HG03025 (cell line): Measurements from ENCODE around the gene C13orf42.

ENCODE experiments used
- ATAC-seq: cut with Tn5 transposase; IDR thresholded peaks from one replicate; pipeline ENCODE4 v1.9.1; 2021; ENCODE audit warnings: mild to moderate bottlenecking, moderate library complexity; ENCODE audit not compliant: unreplicated experiment, low FRiP score

The C13orf42 gene

DNA sequence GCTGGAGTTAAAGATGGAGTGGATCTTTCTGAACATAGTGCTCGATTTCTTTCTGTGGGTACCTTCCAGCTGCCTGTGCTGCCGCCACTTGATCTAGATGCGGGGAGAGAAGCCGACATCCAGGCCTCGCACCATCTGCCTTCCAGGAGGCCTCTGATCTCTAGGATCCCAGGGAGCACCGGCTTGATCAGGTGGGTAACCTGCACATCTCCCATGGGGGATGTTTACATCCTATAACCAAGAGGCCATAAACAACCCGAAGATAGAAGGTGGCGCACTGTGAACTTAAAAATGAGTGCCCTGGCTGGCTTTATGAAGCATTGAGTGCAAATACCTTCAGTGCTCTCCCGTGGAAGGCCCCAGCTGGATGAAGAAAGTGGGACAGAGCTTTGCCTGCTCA lies at the start of gene C13orf42:
Gene C13orf42, minus strand, starts transcription at position 101 of the 400 bp plus-strand sequence. Its CDS starts 65 bp downstream, at position 36.
- ATAC-seq = no peak

DNA sequence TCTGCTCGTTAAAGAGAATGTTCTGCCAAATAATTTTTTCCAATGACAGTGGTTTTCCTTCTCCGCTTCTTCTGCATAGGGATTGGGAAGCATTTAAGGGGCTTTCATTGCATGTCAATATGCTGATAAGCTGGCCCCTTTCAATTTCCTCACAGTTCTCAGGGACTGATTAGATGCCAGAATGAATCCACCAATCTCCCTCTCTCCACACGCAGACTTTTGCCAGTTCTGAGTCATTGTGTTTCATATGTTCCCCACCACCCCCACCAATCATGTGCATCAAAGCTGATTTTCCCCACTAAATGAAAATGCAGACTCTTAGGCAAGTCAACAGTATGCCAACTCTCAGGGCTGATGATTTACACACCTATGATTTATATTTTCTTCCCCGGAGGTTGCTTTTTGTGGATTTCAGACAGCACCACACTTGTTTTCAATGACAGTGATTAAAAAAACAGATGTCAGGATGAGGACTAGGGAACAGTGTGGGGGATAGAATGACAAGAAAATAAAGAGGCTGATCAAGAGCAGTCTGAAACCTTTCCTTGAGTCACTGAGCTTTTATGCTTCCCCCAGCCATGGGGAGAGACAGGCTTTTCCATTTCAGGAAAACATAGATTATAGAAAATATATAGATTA lies 47.9 kb upstream of the C13orf42 start:
- ATAC-seq = no peak

DNA sequence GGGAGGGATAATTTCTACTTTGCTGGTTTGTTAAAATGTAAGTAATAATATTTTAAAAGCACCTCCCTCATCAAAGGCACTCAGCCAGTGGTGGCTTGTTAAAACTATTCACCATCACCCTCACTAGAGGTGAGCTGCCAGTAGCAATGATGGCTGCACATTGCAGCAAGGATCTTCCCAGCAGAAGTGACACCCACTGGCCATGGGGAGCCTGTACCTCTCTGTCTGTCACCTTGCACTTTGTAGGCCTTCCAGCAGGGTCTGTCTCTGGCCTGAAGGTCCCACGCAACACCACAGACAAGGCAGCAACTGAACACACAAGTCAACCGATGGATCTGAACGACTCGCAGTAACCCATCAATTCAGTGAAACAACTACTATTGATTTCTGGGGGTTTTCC lies 47.3 kb upstream of the C13orf42 start:
- ATAC-seq = no peak

DNA sequence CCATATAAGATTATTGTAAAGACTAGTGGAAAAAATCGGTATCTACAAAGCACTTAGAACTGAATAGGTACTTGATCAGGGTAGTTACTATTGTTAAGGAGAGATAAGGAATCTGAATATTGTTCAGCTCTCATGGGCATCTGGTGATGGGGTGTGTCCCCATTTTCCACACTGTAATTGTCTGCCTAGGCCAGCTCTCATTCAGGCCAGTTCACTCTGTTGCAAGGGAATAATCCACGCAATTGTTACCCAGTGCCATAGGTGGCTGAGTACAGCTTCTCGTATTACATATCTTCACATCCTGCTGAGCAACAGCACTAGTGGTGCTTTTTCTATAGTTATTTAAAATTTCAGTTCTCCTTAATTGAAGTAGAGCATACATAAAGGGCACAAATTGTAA lies 45.6 kb upstream of the C13orf42 start:
- ATAC-seq = no peak

- no peak for ATAC-seq
Measured at GRCh38 chr13:51155776-51156515, 44.9 kb upstream of the C13orf42 start.

DNA sequence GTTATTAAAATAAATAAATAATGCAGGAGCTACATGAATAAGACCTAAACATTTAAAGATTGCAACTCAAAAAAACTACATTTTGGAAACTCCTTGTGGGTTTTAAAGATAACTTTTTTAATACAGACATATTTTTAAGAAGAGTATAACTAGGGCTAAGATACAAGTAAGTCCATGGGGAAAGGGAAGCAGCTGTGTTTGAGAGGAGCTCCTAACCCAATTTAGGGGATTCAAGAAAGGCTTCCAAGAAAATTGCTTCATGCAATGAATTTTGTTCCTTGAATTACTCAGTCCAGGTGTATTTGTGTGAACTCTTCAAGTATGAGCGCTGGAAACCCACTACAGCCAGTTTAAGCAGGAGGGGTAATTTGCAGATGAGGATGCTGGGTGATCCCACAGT lies 44.1 kb upstream of the C13orf42 start:
- ATAC-seq = no peak

DNA sequence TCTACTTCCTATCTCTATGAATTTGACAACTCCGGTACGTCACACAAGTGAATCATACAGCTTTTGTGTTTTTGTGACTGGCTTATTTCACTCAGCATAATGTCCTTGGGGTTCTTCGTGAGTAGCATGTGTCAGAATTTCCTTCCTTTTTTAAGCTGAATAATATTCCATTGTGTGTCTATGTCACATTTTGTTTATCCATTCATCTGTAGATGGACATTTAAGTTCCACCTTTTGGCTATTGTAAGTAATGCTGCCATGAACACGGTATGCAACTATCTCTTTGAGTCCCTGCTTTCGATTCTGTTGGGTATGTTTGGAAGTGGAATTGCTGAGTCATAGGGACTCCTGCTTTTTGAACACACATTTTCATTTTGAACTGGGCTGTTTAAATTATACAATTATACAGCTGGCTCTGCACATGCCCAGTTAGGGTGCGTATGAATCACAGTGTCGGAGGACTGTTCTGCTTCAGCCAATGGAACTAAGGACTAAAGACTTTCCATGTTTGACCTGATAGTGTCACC lies 43.0 kb upstream of the C13orf42 start:
- no peak for ATAC-seq

DNA sequence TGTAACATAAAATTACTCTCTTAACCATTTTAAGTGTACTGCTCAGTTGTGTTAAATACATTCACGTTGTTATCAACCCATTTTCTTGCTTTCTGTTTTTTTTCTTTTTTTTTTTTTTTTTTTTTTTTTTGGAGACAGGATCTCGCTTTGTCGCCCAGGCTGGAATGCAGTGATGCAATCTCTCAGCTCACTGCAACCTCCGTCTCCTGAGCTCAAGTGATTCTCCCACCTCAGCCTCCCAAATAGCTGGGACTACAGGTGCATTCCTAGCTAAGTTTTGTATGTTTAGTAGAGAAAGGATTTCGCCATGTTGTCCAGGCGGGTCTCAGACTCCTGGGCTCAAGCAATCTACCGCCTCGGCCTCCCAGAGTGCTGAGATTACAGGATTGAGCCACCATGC lies 42.5 kb upstream of the C13orf42 start:
- ATAC-seq = no peak

- ATAC-seq = no peak
Measured at GRCh38 chr13:51152701-51153100, 41.6 kb upstream of the C13orf42 start.

DNA sequence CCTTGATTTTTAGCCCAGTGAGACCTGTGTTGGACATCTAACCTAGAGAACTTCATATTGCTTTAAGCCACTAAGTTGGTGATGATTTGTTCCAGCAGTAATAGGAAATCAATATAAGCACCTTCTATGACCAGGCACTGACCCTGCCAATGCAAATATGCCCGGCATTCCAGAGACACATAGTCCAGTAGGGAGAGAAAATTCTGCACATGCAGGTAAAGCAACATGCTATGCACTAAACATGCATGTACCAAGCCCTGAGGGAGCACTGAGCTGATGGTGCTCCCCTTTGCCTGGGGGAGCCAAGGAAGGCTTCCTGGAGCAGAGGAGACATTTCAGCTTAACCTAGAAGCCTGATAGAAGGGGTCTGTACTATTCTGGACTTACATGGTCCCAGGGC lies 40.4 kb upstream of the C13orf42 start:
- ATAC-seq = no peak

GRCh38 chr13:51148952-51149573 lies 38.0 kb upstream of the C13orf42 start:
- no peak for ATAC-seq

DNA sequence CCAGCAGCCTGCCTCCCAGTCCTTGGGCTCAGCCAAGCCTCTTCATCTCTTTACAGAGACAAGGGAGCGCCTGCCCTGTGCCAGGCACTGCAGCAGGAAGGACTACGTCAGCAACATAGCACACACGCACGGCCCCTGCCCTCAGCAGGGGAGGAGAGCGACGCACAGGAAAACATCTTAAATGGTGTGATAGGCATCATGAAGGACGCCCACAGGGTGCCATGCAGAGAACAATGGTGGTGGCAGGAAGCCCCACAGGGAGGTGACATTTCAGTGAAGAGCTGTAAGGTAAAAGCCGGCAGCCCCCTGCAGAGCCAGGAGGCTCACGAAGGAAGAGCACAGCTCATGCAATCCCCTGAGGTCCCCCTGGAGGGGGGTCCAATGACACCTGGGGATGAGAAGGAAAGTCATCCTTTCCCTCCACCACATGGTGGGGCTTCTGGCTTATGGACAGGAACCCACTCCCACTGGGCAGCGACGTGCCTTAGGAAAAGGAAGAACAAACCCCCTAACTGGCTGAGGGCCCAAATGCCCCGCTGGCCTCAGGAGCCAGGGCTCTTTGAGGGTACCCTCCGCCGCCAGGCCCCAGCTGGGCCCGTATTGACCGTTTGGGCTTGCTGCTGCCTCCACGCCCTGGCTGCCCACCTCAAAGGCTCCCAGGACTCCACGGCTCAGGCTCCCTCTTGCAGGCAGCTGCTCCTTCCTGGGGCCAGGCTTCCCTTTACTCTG lies 37.3 kb upstream of the C13orf42 start:
- no peak for ATAC-seq

- no peak for ATAC-seq
Measured at GRCh38 chr13:51147732-51148131, 36.7 kb upstream of the C13orf42 start.

- no peak for ATAC-seq
Measured at GRCh38 chr13:51146667-51147066, 35.6 kb upstream of the C13orf42 start.

- no peak for ATAC-seq
Measured at GRCh38 chr13:51137250-51137649, 26.2 kb upstream of the C13orf42 start.

DNA sequence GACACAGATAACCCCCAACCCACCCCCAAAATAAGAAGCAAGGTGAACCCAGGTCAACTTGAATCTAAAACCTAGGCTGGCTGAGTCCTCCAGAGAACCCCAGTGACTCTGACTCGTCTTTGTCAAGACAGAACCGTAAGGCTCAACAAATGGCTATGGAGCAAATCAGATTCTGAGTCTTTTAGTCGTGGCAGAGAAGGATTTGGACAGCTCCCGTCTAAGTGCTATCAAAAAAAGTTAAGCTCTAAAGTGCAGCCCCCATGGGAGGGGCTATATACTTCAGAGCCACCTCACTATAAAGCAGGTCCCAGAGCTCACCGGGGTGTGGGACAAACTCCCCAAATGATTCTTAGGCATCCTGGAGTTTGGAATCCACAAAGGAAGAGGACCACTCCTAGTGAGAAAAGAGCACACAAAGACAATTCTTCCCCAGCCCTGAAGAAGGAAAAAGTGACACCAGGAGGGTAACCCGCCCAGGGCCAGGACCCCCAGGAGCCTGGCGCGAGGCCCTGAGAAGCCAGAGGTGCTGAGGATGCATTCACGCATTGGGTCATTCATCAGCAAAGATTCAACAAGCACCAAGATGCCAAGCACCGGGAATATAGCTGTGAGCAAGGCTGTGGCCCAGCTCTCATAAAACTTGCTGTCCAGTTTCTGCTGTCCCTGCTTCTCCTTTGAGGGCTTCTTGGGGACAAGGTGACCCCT lies 25.4 kb upstream of the C13orf42 start:
- ATAC-seq = no peak

DNA sequence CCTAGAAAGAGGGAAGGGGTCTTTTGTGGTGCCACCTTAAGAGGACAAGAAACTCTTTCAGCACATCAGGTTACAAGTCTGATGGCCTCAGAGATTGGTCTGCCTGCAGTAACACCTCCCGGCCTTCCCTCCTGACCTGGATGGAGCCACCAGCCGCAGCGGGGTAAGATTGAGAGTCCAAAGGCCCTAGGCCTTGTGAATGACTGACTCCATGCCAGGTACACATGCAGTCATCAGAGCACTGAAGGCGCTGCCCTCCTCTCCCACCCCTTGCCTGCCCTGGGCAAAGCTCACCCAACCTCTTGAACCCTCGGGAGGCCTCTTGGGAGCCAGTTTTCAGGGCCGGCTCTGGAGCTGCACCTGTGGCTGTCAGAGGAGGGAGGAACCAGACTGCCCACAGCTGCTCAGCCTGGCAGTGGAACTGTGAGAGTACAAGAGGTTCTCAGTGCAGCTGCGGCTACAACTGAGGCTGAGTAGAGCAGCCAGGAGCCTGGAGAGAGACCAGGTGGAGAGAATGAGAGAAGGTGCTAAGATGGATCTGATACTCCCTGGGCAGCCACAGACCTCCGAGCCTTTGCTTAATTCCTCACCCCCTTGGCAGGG lies 23.8 kb upstream of the C13orf42 start:
- no peak for ATAC-seq

- ATAC-seq = no peak
Measured at GRCh38 chr13:51130348-51130747, 19.3 kb upstream of the C13orf42 start.

DNA sequence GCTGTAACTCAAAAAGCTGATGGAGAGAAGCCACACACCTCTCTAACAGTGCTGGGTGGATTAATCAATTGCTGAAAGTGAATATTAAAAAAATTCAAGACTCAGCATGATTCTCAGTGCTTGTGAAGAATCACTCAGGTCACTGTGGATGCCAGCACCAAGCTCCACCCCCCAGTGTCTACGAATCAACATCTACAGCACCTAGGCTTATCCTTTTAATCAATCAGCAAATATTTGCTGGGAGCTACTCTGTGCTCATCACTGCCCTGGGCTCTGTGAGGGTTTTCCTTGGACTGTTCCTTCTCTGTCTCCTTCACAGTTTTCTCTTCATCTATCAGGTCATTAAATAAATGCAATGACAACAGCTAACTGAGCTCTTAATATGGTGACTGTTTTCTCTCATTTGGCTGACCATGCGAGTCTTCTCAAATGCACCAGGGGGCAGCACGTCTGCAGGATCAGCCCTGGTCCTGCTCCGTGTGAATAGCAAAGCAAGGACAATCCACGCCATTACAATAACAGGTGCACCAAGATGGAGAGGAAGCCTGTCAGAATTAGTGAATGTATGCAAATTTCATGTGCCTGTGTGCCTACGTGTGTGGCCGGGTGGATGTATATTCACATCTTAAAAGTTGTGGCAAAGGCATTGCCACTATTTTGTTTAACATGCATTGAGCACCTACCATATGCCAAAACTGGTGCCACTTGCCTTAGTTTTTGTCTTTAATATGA lies 14.6 kb upstream of the C13orf42 start:
- peak; percentile 69 for ATAC-seq
